ENCODE results near the gene DIAPH2. TPM values are rescaled to one million over a fixed set of nuclear protein-coding genes. Genes with fewer than 3 reads are reported as not detected.

DIAPH2 gene
- total and polyA plus RNA-seq, 2 of the 13 experiments (the other 11 are each of a cell fraction or from before 2014, with no cell fraction given), result 2.1 to 8.5 TPM

DNA sequence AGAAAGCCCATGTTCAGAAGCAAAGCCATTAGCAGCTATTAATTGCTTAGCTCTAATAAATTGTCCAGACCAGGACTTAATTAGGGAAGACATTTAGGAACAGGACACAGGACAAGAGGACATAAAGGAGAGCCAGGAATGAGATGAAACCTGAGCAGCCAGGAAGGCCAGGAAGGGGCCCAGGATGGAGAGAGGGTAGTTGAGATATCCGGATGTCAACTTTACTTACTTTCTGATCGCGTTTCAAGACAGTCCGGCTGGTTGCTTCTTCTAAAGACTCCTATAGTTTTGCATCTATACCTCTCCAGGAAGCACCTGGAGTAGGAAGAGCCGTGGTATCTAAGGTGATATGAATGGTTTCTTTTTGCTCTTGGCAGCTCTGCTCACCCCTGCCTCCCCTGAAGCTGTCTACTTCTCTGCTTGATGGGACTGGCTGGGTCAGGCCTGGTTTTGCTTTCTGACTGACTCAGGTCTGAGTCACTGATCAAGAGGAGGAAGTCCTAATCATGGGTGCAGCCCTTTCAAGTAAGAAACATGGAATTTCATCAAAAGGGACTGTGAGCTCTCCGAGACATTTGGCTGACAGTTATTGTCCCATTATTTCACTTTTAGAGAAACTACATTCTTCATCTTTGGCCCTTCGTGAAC, 932.4 kb downstream of the DIAPH2 start:
- Histone ChIP-seq H3K4me2 (ENCODE audit: low read depth, low read length) (no peak overlapping the region), H3K79me2 (ENCODE audit: insufficient read depth, low read length) (no peaks in the 10 kb centered on the region), H4K20me1 (ENCODE audit: insufficient read depth, low read length) (no peaks in the 10 kb centered on the region), H3K9me3 (ENCODE audit: low read length) (no peaks in the 10 kb centered on the region), H2AFZ (ENCODE audit: low read length) (no peak overlapping the region), H3K27me3 (ENCODE audit: control insufficient read depth in 1 of 2, insufficient read depth in 2 of 2, low read length in 2 of 2) (no peaks in the 10 kb centered on the region), H3K9ac (ENCODE audit: insufficient read depth, low read depth, low read length) (no peak overlapping the region), H3K27ac (ENCODE audit: extremely low read length, insufficient read depth, low read length) (no peak overlapping the region), H3K36me3 (replicated peaks in 1 of 2; ENCODE audit: control insufficient read depth in 1 of 2, insufficient read depth in 2 of 2, low read length in 2 of 2) (no peaks in the 10 kb centered on the region), H3K4me1 (ENCODE audit: insufficient read depth, low read length) (no peaks in the 10 kb centered on the region), H3K4me3 (replicated peaks in 1 of 3; ENCODE audit: insufficient read depth in 1 of 3, low read depth in 2 of 3, low read length in 3 of 3) (no peak overlapping the region)
- ATAC-seq (no peak; the same call in 2 of the 3 replicates), DNase-seq (ENCODE audit: low spot score) (peak; percentile 3), FAIRE-seq (no peak)
- intact Hi-C loops (cut with micrococcal nuclease; ENCODE audit: unreplicated experiment) (no loop called here), in situ Hi-C loops (cut with HindIII; ENCODE audit: extremely low pct_ligation_motif_present, low pct_unique_long_range_greater_than_20kb) (no loop called here)
- BruUV-seq (replicated peaks), result no TSS peak
- ChIA-PET CTCF (ENCODE audit: low intra/inter-chr PET ratio, low total read pairs) (no interaction called here), POLR2A (no interaction called here)
- TF ChIP-seq FOSL2 (CRISPR knock-in tag; IDR thresholded peaks at IDR 0.05), result 0 out of 2 replicates have a peak, but pooled peaks have one; percentile 28
- TF ChIP-seq ELF4 (CRISPR knock-in tag; IDR thresholded peaks at IDR 0.05; ENCODE audit: borderline replicate concordance), result no peak
- 40% methylated on average over 7 of the region's 7 CpGs for WGBS (ENCODE audit: low lambda C conversion rate)

GRCh38 chrX:97619499-97619898, 934.9 kb downstream of the DIAPH2 start:
- CTCF ChIA-PET (ENCODE audit: low intra/inter-chr PET ratio, low total read pairs), result no interaction called here
- intact Hi-C loops (cut with micrococcal nuclease; ENCODE audit: unreplicated experiment), result no loop called here
- in situ Hi-C loops (cut with HindIII; ENCODE audit: extremely low pct_ligation_motif_present, low pct_unique_long_range_greater_than_20kb), result no loop called here
- Histone ChIP-seq H3K27ac (ENCODE audit: extremely low read length, insufficient read depth, low read length) (no peak overlapping the region), H2AFZ (ENCODE audit: low read length) (no peak overlapping the region), H3K4me2 (ENCODE audit: low read depth, low read length) (no peak overlapping the region), H3K9me3 (ENCODE audit: low read length) (no peaks in the 10 kb centered on the region), H3K79me2 (ENCODE audit: insufficient read depth, low read length) (no peaks in the 10 kb centered on the region), H4K20me1 (ENCODE audit: insufficient read depth, low read length) (no peaks in the 10 kb centered on the region), H3K27me3 (ENCODE audit: control insufficient read depth in 1 of 2, insufficient read depth in 2 of 2, low read length in 2 of 2) (no peaks in the 10 kb centered on the region), H3K4me1 (ENCODE audit: insufficient read depth, low read length) (no peaks in the 10 kb centered on the region), H3K36me3 (replicated peaks in 1 of 2; ENCODE audit: control insufficient read depth in 1 of 2, insufficient read depth in 2 of 2, low read length in 2 of 2) (no peaks in the 10 kb centered on the region), H3K4me3 (replicated peaks in 1 of 3; ENCODE audit: insufficient read depth in 1 of 3, low read depth in 2 of 3, low read length in 3 of 3) (no peak overlapping the region), H3K9ac (ENCODE audit: insufficient read depth, low read depth, low read length) (no peak overlapping the region)
- no peak for ATAC-seq
- POLR2A ChIA-PET, result no interaction called here
- DNase-seq (ENCODE audit: low spot score), result no peak
- no peak for TF ChIP-seq ELF1 (CRISPR knock-in tag; IDR thresholded peaks at IDR 0.05)
- no peak for TF ChIP-seq ZSCAN21 (CRISPR knock-in tag; IDR thresholded peaks at IDR 0.05; ENCODE audit: borderline replicate concordance)
- no peak for TF ChIP-seq SAFB2 (CRISPR knock-in tag; IDR thresholded peaks at IDR 0.05; ENCODE audit: borderline replicate concordance, low read depth)
- no peak for TF ChIP-seq ZNF619 (CRISPR knock-in tag; IDR thresholded peaks at IDR 0.05)
- no peak for TF ChIP-seq ZNF33A (CRISPR knock-in tag; IDR thresholded peaks at IDR 0.05; ENCODE audit: borderline replicate concordance)
- TF ChIP-seq NCOR1 (IDR thresholded peaks at IDR 0.05; ENCODE audit: borderline replicate concordance, low read length), result no peak
- TF ChIP-seq ELF4 (CRISPR knock-in tag; IDR thresholded peaks at IDR 0.05; ENCODE audit: borderline replicate concordance), result no peak
- no peak for TF ChIP-seq ZNF782 (CRISPR knock-in tag; IDR thresholded peaks at IDR 0.05; ENCODE audit: borderline replicate concordance)
- no peak for TF ChIP-seq MXD4 (CRISPR knock-in tag; IDR thresholded peaks at IDR 0.05)
- TF ChIP-seq, protein P1, sequence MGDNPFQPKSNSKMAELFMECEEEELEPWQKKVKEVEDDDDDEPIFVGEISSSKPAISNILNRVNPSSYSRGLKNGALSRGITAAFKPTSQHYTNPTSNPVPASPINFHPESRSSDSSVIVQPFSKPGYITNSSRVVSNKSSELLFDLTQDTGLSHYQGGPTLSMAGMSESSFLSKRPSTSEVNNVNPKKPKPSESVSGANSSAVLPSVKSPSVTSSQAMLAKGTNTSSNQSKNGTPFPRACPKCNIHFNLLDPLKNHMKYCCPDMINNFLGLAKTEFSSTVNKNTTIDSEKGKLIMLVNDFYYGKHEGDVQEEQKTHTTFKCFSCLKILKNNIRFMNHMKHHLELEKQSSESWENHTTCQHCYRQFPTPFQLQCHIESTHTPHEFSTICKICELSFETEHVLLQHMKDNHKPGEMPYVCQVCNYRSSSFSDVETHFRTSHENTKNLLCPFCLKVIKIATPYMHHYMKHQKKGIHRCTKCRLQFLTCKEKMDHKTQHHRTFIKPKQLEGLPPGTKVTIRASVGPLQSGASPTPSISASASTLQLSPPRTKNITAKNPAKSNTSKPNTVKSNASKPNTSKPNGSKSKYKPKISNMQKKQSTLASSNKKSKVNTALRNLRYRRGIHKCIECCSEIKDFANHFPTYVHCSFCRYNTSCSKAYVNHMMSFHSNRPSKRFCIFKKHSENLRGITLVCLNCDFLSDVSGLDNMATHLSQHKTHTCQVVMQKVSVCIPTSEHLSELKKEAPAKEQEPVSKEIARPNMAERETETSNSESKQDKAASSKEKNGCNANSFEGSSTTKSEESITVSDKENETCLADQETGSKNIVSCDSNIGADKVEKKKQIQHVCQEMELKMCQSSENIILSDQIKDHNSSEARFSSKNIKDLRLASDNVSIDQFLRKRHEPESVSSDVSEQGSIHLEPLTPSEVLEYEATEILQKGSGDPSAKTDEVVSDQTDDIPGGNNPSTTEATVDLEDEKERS (CRISPR knock-in tag; IDR thresholded peaks at IDR 0.05), result no peak
- TF ChIP-seq ZNF121 (CRISPR knock-in tag; IDR thresholded peaks at IDR 0.05), result no peak
- TF ChIP-seq EED (CRISPR knock-in tag; IDR thresholded peaks at IDR 0.05), result no peak
- no peak for TF ChIP-seq JUN (CRISPR knock-in tag; IDR thresholded peaks at IDR 0.05)
- FAIRE-seq, result no peak
- 4% methylated on average over 2 of the region's 2 CpGs for WGBS (ENCODE audit: low lambda C conversion rate)
- no TSS peak for BruUV-seq (replicated peaks)

Data from HepG2 (cell line).